Hepatocyte (in vitro differentiated cells): ENCODE results near the gene UBN2. TPM values are rescaled to one million over a fixed set of nuclear protein-coding genes. Genes with fewer than 3 reads are reported as not detected.

Experiments
- DNase-seq: peaks from one replicate; pipeline ENCODE4 v3.0.0-alpha.2; 2016; ENCODE audit warnings: low spot score
- H2AFZ ChIP-seq: fragments of 200-600 bp; sonication (generic); 2 replicates; pipeline ENCODE4 v1.6.0; 2016; ENCODE audit warnings: antibody characterized with exemption, mild to moderate bottlenecking
- H3K27ac ChIP-seq: fragments of 200-600 bp; sonication (generic); 2 replicates; pipeline ENCODE4 v1.5.1; 2016; ENCODE audit warnings: mild to moderate bottlenecking
- H3K27me3 ChIP-seq: fragments of 200-600 bp; sonication (generic); 2 replicates; pipeline ENCODE4 v1.6.1; 2016
- H3K36me3 ChIP-seq: fragments of 200-600 bp; sonication (generic); replicated peaks from 2 replicates; pipeline ENCODE4 v1.5.1; 2016; ENCODE audit warnings: low read depth; ENCODE audit not compliant: insufficient read depth
- H3K4me1 ChIP-seq: fragments of 200-600 bp; sonication (generic); 2 replicates; pipeline ENCODE4 v1.5.1; 2016; ENCODE audit warnings: mild to moderate bottlenecking, moderate library complexity; ENCODE audit not compliant: insufficient read depth
- H3K4me2 ChIP-seq: fragments of 200-600 bp; sonication (generic); 2 replicates; pipeline ENCODE4 v1.6.0; 2016
- H3K4me3 ChIP-seq: fragments of 200-600 bp; sonication (generic); 2 replicates; pipeline ENCODE4 v1.5.1; 2016; ENCODE audit warnings: mild to moderate bottlenecking
- H3K79me2 ChIP-seq: fragments of 200-600 bp; sonication (generic); 2 replicates; pipeline ENCODE4 v1.6.0; 2017; ENCODE audit warnings: mild to moderate bottlenecking
- H3K9me2 ChIP-seq: fragments of 200-600 bp; sonication (generic); replicated peaks from 2 replicates; pipeline ENCODE4 v1.6.0; 2017; ENCODE audit warnings: mild to moderate bottlenecking; ENCODE audit not compliant: insufficient read depth
- H3K9me3 ChIP-seq: fragments of 200-600 bp; sonication (generic); 2 replicates; pipeline ENCODE4 v1.5.1; 2016; ENCODE audit warnings: low read depth, mild to moderate bottlenecking
- H4K20me1 ChIP-seq: fragments of 200-600 bp; sonication (generic); 2 replicates; pipeline ENCODE4 v1.6.0; 2016; ENCODE audit warnings: mild to moderate bottlenecking; ENCODE audit not compliant: insufficient read depth, poor library complexity, severe bottlenecking
- EZH2 ChIP-seq: fragments of 200-600 bp; sonication (generic); IDR thresholded peaks from 2 replicates; pipeline ENCODE4 v1.6.1; 2016; ENCODE audit warnings: antibody characterized with exemption, mild to moderate bottlenecking, borderline replicate concordance
- EZH2phosphoT487 ChIP-seq: fragments of 200-600 bp; sonication (generic); IDR thresholded peaks from one replicate; pipeline ENCODE4 v1.6.1; 2018; ENCODE audit warnings: antibody characterized with exemption, mild to moderate bottlenecking, low read depth, moderate library complexity; ENCODE audit not compliant: unreplicated experiment, severe bottlenecking
- WGBS: methylation state at CpG from one replicate; pipeline ENCODE4 v1.1.6; 2016; ENCODE audit warnings: low lambda C conversion rate; ENCODE audit errors: missing lambda C conversion rate; 5-methylcytosine and 5-hydroxymethylcytosine counted together
- polyA plus RNA-seq: library from polyadenylated mRNA; unstranded; fragments of >200 nt; fragmentation: Nextera tagmentation; extraction: Ambion mirVana; gene quantifications from 2 replicates; pipeline ENCODE4 v1.2.1, GENCODE V29; 2016
- total RNA-seq: library from RNA; depleted of rRNA; stranded (reverse); fragments of >200 nt; gene quantifications from 2 replicates; pipeline ENCODE4 v1.2.3, GENCODE V29; 2014
- TF ChIP-seq, protein P1 (sequence below): fragments of 200-600 bp; sonication (generic); IDR thresholded peaks from 2 replicates; pipeline ENCODE4 v1.5.1; 2016; ENCODE audit warnings: antibody characterized with exemption, mild to moderate bottlenecking; ENCODE audit not compliant: poor library complexity

The UBN2 gene
- total and polyA plus RNA-seq, 2 experiments from 2014 or later = 4.5 to 12.9 TPM

GRCh38 chr7:139249179-139249810 is 18.3 kb downstream of the UBN2 start:
- H2AFZ ChIP-seq = no peak overlapping the region
- no peak for TF ChIP-seq EZH2
- TF ChIP-seq, protein P1, sequence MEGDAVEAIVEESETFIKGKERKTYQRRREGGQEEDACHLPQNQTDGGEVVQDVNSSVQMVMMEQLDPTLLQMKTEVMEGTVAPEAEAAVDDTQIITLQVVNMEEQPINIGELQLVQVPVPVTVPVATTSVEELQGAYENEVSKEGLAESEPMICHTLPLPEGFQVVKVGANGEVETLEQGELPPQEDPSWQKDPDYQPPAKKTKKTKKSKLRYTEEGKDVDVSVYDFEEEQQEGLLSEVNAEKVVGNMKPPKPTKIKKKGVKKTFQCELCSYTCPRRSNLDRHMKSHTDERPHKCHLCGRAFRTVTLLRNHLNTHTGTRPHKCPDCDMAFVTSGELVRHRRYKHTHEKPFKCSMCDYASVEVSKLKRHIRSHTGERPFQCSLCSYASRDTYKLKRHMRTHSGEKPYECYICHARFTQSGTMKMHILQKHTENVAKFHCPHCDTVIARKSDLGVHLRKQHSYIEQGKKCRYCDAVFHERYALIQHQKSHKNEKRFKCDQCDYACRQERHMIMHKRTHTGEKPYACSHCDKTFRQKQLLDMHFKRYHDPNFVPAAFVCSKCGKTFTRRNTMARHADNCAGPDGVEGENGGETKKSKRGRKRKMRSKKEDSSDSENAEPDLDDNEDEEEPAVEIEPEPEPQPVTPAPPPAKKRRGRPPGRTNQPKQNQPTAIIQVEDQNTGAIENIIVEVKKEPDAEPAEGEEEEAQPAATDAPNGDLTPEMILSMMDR = no peak
- TF ChIP-seq EZH2phosphoT487 = no peak
- peaks cover 4% of the 10 kb centered on the region for H3K36me3 ChIP-seq
- no peak overlapping the region for H3K4me2 ChIP-seq
- no peak overlapping the region for H3K4me3 ChIP-seq
- H3K27ac ChIP-seq = no peak overlapping the region
- H4K20me1 ChIP-seq = no peaks in the 10 kb centered on the region
- H3K79me2 ChIP-seq = peaks cover 13% of the 10 kb centered on the region
- WGBS = 99% methylated on average over 4 of the region's 4 CpGs
- no peak for DNase-seq
- H3K9me2 ChIP-seq = no peaks in the 10 kb centered on the region
- no peaks in the 10 kb centered on the region for H3K9me3 ChIP-seq
- H3K27me3 ChIP-seq = no peaks in the 10 kb centered on the region
- H3K4me1 ChIP-seq = no peaks in the 10 kb centered on the region

- H4K20me1 ChIP-seq = no peaks in the 10 kb centered on the region
- H3K4me1 ChIP-seq = no peaks in the 10 kb centered on the region
- H3K79me2 ChIP-seq = peaks cover 7% of the 10 kb centered on the region
- DNase-seq = no peak
- WGBS = 95% methylated on average over 3 of the region's 3 CpGs
- no peak overlapping the region for H3K4me3 ChIP-seq
- no peaks in the 10 kb centered on the region for H3K27me3 ChIP-seq
- no peaks in the 10 kb centered on the region for H3K36me3 ChIP-seq
- no peak overlapping the region for H3K4me2 ChIP-seq
- H3K9me2 ChIP-seq = no peaks in the 10 kb centered on the region
- H2AFZ ChIP-seq = no peak overlapping the region
- no peak overlapping the region for H3K27ac ChIP-seq
- H3K9me3 ChIP-seq = no peaks in the 10 kb centered on the region
- TF ChIP-seq EZH2 (no peak), EZH2phosphoT487 (no peak)
- TF ChIP-seq, protein P1 = no peak
Observed at GRCh38 chr7:139252451-139252850, 21.4 kb downstream of the UBN2 start.

DNA sequence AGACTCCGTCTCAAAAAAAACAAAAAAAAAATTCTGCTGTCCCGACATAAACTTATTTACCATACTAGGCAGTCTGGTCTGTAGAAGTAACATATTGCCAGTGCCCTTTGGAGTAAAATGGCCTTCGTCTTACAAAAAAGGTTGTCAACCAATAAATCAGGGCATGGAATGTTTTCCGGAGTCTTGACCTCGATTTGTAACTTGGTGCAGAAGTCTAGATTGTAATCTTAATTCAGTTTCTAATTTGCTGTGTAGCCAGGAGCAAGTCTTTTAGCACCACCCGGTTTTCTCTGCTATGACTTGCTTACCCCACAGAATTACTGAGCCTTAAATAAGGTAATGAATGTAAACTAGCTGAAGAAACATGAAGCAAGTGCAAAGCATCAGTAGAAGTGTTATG is 23.2 kb downstream of the UBN2 start:
- no peak for DNase-seq
- 89% methylated on average over 6 of the region's 6 CpGs for WGBS
- TF ChIP-seq, protein P1 = no peak
- H3K4me1 ChIP-seq = no peaks in the 10 kb centered on the region
- H3K27me3 ChIP-seq = no peaks in the 10 kb centered on the region
- H3K27ac ChIP-seq = no peak overlapping the region
- H3K36me3 ChIP-seq = no peaks in the 10 kb centered on the region
- no peaks in the 10 kb centered on the region for H3K79me2 ChIP-seq
- H3K4me2 ChIP-seq = no peak overlapping the region
- no peaks in the 10 kb centered on the region for H3K9me3 ChIP-seq
- no peak overlapping the region for H3K4me3 ChIP-seq
- no peaks in the 10 kb centered on the region for H4K20me1 ChIP-seq
- H2AFZ ChIP-seq = no peak overlapping the region
- no peaks in the 10 kb centered on the region for H3K9me2 ChIP-seq

- TF ChIP-seq, protein P1 = no peak
- no peak overlapping the region for H3K4me3 ChIP-seq
- DNase-seq = no peak
- H3K4me2 ChIP-seq = no peak overlapping the region
- H3K79me2 ChIP-seq = no peaks in the 10 kb centered on the region
- H3K27ac ChIP-seq = no peak overlapping the region
- no peaks in the 10 kb centered on the region for H3K4me1 ChIP-seq
- no peaks in the 10 kb centered on the region for H3K36me3 ChIP-seq
- H2AFZ ChIP-seq = no peak overlapping the region
- H4K20me1 ChIP-seq = no peaks in the 10 kb centered on the region
- whole genome bisulfite sequencing = 93% methylated on average over 4 of the region's 4 CpGs
- H3K9me2 ChIP-seq = no peaks in the 10 kb centered on the region
- H3K9me3 ChIP-seq = no peaks in the 10 kb centered on the region
- no peaks in the 10 kb centered on the region for H3K27me3 ChIP-seq
Observed at GRCh38 chr7:139254728-139255127, 23.7 kb downstream of the UBN2 start.
